Activated CD4-positive, CD25-positive, alpha-beta regulatory T cell (primary cell): ENCODE measurements around the gene HOXC13.

Source experiments
- DNase-seq, 4 experiments: peaks; one replicate each; lab custom pipeline; 2025; lab: John Stamatoyannopoulos, UW

Gene HOXC13

DNA sequence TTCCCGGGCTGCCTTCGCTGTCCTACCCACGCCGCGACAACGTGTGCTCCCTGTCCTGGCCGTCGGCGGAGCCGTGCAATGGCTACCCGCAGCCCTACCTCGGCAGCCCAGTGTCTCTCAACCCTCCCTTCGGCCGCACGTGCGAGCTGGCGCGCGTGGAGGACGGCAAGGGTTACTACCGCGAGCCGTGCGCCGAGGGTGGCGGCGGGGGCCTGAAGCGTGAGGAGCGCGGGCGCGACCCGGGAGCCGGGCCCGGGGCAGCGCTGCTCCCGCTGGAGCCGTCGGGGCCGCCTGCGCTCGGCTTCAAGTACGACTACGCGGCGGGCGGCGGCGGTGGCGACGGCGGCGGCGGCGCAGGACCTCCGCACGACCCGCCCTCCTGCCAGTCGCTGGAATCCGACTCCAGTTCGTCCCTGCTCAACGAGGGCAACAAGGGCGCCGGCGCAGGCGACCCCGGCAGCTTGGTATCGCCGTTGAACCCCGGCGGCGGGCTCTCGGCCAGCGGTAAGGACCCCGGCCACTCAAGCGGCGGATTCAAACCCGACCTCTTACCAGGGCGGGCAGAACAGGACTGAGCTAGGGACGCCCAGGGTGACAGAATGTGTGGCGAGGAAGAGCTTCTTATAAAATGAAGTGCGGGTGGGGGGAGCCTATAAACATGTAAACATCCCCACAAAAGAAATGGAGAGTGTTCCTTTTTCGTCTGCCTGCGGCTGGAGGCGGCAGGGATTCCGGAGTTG, 16.6 kb downstream of the HOXC13 start:
- no peak for DNase-seq

DNA sequence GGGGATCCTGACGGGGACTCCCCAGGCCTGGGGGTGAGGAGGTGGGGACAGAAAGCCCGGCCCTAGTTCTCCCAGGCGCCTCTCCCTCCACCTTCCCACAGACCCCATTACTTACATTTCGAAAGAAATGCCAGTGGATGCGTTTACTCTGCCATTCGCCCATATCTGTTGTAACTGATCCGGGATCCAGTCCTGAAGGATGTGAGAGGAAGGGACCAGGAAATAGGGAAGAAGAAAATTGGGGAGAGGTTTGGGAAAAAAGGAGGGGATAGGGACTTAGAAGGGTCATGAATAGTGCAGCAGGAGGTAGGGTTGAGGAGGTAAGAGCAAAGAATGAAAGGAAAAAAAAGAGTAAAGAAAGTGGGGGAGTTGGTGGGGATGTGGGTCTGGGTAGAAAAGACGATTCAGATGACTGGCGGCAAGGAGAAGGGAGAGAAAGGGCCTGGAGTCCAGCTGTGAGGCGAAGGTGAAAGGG, 17.2 kb downstream of the HOXC13 start:
- DNase-seq: no peak

DNA sequence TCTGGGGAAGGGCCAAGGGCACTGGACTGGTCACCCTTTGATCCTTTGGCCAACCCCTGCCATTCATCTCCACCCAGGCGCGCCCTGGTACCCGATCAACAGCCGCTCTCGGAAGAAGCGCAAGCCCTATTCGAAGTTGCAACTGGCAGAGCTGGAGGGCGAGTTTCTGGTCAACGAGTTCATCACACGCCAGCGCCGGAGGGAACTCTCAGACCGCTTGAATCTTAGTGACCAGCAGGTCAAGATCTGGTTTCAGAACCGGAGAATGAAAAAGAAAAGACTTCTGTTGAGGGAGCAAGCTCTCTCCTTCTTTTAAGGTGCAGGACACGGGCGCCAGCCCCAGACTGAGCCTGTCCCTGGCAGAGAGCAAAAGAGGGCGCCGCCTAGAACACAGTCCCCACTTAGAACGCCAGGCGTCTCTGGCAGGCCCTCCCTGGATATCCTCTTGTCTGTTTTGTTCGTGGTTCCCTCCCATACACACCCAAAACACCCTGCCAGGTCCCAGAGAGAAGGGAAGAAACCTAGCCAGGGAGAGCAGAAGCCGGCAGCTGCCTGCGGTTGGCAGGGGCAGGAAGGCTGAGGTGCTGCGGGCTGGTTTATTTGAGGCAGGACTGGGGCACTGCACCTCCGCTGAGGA, 17.7 kb downstream of the HOXC13 start:
- DNase-seq: no peak

DNA sequence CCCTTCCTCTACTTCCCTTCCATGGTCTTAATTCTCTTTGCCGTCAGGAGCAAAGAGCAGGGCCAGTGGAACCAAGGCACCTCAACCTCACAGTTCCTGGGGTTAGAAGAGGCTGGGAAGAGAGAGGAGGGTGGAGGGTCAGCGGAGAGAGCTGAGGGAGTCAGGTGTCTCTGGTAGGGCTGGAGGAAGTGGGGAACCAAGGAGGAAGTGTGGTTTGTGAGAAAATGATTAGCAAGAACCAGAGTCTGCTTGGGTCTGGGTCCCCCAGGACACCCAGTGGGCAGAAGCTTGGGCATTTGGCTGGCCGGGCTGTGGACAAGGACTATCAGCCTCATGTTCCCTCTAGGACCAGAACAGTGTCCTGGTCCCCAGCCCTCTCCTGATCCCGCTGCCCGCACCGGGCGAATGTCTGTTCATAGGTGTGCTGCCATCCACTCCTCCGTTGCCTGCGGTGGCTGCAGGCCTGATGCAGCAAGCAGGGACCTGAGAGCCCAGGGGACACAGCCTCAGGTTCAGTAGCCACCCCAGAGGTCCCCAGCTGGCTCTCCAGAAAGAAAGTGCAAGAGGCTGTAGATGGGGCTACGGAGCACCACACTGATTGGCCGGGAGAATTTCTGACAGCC, 18.4 kb downstream of the HOXC13 start:
- no peak for DNase-seq

DNA sequence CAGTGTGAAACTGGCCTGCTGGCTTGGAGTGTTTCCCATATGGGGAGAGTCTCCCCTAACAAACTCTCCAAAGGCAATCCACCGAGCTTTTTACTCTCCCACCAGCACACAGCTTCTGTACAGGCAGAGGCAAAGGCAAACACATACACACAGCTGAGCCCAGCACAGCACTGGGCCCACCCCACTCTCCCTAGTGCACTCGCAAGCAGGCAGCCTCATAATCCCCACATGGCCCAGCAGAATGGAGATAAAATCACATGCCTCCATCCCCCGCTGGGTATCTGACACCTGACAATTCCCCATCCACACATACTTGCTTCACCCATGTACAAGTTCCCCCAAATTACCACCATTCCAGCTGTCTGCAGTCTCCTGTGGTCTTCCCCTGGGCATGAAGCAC, 19.5 kb downstream of the HOXC13 start:
- DNase-seq: no peak

DNA sequence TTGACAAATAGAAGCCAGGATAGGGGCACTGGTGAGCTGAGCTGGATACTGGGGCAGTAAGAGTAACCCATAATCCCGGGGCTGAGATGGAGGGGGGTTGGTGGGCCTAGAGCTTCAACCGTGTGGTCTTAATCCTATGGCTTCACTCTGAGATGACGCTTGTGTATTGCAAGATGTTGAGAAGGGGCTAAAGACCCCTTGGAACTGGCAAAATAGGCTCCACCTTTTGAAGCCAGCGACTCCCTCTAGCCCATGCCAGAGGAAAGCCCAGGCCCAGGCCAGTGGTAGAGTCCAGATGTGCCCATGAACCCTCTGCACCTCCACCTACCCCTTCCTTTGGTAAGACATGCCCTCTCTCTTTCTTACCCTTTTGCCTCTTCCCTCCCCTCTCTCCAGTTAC, 20.7 kb downstream of the HOXC13 start:
- DNase-seq: no peak

DNA sequence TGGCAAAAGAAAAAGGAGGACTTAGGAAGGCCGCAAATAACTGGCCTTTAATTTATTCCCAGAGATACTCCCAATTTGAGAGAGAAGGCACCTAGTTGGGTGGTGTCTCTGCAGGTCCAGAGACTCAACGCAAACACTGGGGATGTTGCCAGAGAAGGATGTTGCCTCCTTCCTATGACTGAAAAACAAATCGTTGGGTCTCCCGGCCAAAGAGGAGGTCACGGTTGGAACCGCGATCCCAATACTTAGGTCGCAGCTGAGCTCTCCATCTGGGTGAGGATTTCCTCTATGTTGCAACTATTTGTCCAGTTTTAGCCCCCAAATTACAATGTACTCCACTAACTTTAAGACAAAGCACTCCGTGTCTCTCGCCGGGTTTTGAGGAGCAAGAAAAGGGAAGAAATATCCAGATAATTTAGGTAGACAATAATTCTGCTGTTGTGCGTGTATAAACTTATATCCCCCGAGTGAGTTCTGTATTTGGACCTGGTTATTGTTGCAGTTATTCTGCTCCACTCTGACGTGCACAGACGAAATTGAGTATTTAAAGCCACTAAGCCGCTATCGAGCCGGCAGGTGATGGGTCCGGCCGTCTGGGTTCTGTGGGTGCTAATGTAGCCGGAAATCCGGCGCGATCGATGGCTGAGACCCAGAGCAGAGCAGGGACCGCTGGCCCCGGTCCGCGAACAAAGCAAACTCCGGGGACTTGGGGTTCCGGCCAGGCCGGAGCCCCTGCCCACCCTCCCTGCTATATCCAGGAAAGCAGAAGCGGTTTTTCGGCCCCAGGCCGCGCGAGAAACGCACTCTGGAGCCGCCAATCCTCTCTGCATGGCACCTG, 21.8 kb downstream of the HOXC13 start:
- no peak for DNase-seq

DNA sequence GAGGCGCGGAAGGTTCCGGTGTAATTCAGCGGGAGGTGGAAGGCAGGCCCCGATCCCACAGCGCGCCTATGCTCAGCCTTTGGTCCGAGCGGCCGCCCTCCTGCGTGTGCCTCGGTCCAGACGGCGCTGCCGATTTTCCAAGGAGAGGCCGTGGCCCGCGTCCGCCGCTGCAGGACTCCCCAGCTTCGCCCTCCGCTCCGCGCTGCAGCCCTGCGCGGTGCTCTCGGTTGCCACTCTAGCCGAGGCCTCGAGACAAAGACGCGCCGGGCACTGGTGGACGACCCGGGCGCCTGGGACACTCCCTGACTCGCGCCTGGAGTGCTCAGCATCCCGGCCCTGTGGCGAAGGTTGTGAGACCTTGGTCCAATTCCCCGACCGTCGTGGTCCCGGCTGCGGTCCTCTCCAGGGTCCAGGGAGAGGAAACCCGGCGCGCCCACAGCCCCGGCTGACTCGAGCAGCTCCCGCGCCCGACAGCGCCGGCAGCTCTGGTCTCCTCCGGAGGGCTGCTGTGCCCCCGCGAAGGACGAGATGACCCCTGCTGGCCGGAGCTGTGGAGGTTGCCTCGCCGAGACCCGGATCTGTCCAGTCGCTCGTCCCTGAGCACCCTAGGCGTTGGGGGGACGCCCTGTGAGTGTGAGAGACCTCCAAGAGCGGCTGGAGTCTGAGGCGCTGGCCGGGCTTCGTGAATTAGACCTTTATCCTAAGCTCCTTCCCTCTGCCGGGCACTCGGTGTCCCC, 22.6 kb downstream of the HOXC13 start:
- DNase-seq: no peak

DNA sequence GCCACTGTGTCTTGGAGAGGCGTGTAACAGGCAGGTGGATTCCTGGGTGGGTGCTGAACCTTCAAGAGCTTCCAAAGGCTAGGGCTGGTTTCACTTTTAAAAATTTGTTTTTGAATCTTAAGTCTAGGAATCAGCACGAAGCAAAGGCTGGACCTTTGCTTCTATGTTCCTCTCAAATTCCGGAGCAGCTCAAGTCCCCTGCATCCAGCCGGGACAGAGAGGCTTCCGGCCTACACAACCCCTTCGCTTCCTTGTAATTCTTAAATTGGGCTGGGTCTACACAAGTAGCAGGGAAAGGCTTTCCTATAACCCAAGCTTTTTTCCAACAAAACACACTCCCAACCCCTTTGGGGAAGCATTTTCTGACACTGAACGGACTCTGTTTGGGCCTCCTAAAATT, 24.4 kb downstream of the HOXC13 start:
- DNase-seq: no peak

DNA sequence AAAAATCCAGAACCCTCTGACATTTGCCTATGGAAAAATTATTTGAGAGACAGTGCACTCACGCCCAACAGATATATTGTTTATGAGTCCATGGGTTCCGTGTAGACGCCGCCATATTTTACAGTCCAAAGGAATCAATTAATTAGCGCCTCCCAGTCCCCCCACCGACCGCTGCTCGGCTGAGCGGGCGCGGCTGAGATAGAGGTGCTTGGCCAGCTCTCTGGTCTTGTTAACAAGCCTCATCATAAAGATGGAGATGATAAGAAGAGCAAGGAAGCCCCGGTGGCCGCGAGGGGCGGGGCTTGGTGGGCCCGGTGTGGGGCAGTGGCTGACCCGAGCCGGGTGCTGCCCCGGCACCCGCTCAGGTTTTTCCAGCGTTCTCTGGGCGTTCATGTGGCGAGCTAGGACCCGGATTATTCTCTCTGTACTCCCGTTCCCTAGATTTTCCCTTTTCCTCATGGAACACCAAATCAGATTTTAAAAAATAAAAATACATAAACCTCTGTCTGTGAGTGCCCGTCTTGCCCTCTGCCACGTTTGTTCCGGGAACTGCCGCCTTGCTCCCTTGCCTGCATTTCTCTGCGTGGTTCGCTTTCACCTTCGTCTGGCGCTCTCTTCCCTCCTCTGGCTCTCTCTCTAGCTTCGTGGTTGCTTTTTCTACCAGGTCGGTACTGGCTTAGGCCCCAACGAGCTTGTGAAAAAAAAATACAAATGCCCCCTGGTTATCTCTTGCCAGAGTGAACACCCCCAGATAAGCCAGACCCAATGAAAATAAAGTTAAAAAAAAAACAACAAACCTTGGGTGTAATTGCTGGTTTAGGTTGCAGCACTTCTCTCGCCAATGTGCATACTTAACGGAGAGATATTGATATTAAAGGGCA, 25.0 kb downstream of the HOXC13 start:
- no peak for DNase-seq

DNA sequence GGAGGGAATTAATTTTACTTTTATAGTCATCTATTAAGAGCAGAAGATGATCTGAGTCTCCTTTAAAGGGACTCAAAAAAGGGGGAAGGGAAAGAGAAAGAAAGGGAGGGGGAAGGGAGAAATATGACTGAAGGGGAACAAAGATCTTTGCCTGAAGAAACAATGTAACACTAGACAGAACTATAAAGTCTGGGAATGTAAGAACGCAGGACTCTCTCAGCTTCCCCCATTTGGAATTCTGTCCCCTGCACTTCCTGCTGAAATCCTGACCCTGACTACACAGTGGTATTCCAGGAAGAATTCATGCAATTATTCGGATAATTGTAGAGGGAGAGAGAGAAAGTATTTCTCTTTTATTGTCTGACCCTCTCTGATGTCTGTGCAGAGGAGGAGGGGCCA, 25.7 kb downstream of the HOXC13 start:
- no peak for DNase-seq

DNA sequence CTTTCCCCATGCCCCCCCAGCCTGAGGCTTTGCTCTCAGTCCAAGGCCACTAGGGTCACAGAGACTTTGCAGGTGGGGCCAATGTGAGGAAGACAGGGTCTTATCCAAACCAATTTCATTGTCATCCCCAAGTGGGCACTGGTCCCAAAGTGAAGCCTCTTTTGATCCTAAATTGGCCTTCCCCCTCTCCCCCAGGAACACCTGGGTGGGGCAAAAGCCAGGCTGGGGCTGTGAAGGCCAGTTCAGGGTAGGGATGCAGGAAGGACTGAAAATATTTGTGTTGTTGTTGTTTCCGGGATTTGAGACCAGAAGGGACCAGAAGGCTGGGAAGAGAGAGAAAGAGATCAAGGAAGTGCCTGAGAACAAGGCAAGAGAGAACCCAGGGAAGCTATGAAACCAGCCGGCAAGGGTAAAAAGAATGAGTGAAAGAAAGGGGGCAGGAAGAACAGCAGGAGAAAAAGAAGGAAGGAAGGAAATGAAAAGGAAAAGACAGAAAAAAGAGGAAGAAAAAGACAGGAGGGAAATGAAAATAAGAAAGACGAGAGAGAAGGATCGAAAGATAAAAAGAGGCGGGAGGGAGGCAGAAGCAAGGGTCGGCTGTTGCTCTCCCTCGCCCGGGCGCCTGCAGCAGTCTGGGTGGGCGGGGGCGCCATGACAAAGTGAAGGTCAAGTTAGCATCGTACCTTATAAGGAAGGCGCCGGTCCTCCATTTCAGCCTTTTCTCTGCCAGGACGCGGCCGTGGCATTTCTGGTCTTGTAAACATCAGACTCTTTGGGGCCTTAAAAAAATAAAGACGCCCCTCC, 26.9 kb downstream of the HOXC13 start:
- no peak for DNase-seq

DNA sequence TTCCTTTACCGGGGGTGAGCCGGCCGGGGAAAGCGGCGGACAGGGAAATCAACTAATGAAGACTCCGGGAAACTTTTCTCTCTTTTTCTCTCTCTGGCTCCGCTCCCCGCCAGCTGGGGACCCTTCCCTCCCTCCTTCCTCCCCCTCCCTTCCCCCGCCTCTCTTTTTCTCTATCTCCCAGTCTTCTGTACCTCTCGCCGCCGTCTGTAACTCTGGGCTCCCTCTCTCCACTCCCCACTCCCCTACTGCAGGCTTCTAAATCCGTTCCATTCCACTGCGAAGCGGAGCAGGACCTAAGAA, 27.4 kb downstream of the HOXC13 start:
- DNase-seq: no peak

DNA sequence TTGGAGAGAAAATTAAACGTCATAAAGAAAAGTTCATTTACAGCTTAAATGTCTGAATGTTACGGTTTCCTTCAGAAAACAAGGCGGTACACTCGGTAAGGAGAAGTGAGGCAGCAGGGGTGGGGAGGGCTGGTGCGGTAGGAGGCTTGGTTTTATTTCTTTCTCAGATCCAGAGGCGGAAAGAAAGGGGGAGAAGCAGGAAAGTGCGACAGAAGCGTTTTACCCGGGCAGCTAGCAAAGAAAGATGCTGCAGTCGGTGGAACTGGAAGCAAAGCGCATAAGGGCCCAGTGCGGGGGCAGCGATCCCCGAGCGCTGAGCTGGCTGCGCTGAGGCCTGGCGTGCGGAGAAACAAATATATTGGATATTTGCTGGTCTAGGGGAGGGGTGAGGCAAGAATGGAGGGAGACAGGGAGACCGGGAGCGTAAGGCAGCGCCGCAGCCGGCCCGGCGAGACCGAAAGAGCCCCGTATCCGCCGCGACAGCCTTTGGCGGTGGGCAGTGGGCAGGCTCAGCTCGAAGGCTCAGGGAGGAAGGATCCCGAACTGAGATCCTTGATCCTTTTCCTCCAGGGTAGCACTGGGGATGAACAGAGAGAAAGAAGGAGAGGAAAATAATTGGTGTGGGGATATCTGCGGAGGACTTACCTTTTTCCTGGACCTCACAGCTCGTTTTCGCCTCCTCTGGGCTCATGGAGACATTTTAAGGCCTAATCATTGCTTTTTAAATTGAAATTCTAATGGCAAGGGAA, 27.9 kb downstream of the HOXC13 start:
- no peak for DNase-seq

DNA sequence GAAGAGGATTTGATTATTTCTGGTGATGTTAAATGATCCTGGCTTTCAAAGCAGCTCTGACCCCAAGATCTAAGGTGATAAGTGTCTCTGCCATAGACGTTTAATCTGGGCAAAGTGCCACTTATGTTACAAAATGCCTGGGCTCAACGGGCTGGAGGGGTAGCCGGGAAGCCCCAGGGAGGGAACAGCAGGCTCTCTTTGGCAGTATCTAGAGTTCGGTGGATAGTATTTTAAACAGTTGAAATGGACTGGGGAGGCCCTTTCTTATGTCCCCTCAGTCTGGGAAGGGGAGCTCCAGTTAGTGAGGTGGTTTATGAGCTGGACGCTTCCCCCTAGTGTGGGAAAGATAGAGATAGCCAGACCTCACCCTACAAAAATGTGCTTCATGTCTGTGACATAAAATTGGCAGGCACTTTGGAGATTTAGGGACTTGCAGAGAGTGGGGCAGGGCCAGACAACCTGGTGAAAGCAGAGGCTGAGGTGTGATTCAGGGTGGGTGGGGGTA, 28.8 kb downstream of the HOXC13 start:
- no peak for DNase-seq

DNA sequence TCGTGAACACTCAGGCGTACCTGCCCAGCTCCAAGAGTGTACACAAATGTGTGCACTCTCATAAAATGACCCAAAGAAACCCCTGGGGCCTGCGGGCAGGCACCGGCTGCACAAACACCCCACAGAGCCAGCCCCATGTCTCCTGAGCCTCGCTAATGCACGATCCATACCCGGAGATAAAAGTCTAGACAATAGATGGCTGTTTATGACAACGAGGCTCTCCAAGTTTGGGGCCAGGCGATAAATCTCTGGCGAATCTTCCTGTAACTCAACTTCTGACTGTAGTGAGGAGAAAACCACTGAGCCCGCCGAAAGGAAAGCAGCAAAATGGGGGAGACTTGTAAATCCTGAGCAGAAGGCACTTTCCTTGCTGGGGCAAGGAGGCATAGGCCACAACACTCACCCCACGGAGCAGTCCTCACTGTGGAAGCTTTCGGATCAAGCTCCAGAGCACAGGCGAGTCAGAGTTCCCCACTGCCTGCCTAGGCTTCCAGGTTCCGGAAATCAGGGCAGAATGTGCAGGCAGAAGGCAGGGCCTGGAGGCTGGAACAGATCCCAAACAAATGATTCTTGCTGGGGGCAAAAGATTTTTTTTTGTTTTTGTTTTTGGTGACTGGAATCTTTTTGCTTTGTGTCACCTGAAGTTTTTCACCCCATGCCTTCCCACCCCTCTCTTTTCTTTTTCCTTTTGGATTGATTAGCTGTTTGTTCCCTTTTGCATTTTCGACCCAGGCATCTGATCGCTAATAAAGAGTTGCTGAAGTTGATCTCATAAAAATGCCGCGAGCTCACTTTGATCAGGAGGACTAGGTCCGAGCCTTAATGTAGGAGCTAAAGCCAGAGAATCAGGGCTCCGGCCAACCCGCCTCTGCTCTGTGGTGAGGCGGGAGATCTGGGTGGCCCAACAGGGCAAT, 29.8 kb downstream of the HOXC13 start:
- DNase-seq: no peak

DNA sequence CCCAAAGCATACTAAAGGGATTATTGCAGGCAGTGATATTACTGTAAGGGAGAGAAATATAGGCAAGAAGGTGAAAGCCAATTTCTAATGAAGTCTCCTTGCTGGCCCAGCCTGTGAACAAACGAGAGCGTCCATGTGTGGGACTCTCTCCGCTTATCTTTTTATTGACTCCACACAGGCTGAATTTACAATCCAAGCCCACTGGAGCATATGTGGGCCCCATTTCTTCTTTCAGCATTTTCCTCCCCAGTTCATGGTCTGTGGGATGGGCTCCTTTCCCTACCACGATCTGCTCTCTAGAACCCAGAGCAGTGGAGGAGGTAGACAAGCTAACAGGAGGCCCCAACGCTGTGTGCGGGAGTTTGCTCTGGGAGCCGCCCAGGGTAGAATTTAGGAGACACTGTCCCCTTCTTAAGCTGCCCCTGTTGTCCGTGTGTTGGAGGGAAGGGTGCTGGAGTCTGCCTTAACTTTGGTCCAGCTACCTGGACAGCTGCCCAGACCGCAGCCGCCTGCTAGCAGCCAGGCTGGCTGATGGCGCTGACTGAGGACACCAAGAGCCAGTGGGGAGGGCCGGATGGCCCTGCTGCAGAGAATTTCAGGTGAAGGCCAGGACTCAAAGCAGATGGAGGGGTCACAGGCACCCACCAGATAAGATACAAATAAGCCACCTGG, 31.1 kb downstream of the HOXC13 start:
- no peak for DNase-seq

DNA sequence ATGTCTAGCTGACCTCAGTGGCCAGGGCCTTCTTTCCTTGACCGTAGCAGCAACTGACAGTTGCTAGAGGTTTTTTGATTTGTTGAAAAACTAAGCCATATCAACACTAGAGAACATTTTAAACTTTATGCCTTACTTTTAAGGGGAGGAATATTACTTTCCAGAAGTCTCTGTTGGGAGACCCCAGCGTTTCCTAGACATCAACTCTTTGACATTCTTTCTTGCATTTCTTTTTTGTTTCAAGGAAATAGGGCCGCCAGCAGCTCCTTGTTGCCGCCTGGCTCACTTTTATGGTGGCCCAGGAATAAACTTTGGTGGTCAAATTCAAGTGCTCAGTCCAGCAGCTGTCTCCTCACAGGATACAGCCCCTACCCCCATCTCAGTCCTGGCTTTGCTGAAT, 31.8 kb downstream of the HOXC13 start:
- DNase-seq: no peak
